GM12875 (cell line): ENCODE measurements around the gene COL6A3.

Experiments
- H3K4me3 ChIP-seq: one replicate; pipeline ENCODE4 v1.5.1; 2011; ENCODE audit warnings: low read depth, low read length, control low read depth
- CTCF ChIP-seq: IDR thresholded peaks from 2 replicates; pipeline ENCODE4 v1.5.1; 2011; ENCODE audit warnings: low read depth, mild to moderate bottlenecking, control low read depth, inconsistent platforms, low read length, moderate library complexity, borderline replicate concordance; ENCODE audit not compliant: insufficient read depth

The COL6A3 gene

GRCh38 chr2:237333748-237334147, 80.2 kb downstream of the COL6A3 start:
- no peak for TF ChIP-seq CTCF
- no peak overlapping the region for H3K4me3 ChIP-seq

GRCh38 chr2:237330541-237330940, 83.4 kb downstream of the COL6A3 start:
- no peak for TF ChIP-seq CTCF
- H3K4me3 ChIP-seq: no peak overlapping the region

GRCh38 chr2:237327175-237327950, 86.6 kb downstream of the COL6A3 start:
- no peak overlapping the region for H3K4me3 ChIP-seq
- no peak for TF ChIP-seq CTCF

GRCh38 chr2:237326266-237327171, 87.4 kb downstream of the COL6A3 start:
- H3K4me3 ChIP-seq: no peak overlapping the region
- TF ChIP-seq CTCF: no peak

GRCh38 chr2:237324837-237325236, 89.1 kb downstream of the COL6A3 start:
- TF ChIP-seq CTCF: no peak
- no peak overlapping the region for H3K4me3 ChIP-seq

GRCh38 chr2:237324405-237324831, 89.5 kb downstream of the COL6A3 start:
- no peak for TF ChIP-seq CTCF
- no peak overlapping the region for H3K4me3 ChIP-seq
